Spleen (tissue), 11 donors: Measurements from ENCODE around the gene ADCK2. TPM values are rescaled to one million over a fixed set of nuclear protein-coding genes. Genes with fewer than 3 reads are reported as not detected.

Experiments
- DNase-seq: peaks from one replicate; pipeline ENCODE4 v3.0.0-alpha.2; 2020
- H3K27ac ChIP-seq, 8 donors: fragments of 200-600 bp; sonication (generic) in 7 of 8; 1 replicate in 4 of 8; 2 replicates in 4 of 8; pipeline versions ENCODE4 v1.5.0 to v1.8.0; 2016 to 2021; ENCODE audit warnings: inconsistent platforms in 4 of 8, mild to moderate bottlenecking in 4 of 8, moderate library complexity in 1 of 8
- H3K27me3 ChIP-seq, 7 donors: fragments of 200-600 bp; sonication (generic) in 6 of 7; replicated peaks in 1 of 7; 1 replicate in 4 of 7; 2 replicates in 3 of 7; pipeline versions ENCODE4 v1.5.0 to v1.8.0; 2016 to 2021; ENCODE audit warnings: inconsistent platforms in 3 of 7, mild to moderate bottlenecking in 1 of 7
- H3K36me3 ChIP-seq, 6 donors: fragments of 200-600 bp; sonication (generic) in 5 of 6; 1 replicate in 4 of 6; 2 replicates in 2 of 6; pipeline versions ENCODE4 v1.5.0 to v1.8.0; 2016 to 2021; ENCODE audit warnings: inconsistent platforms in 2 of 6
- H3K4me1 ChIP-seq, 6 donors: fragments of 200-600 bp; sonication (generic) in 5 of 6; 1 replicate in 3 of 6; 2 replicates in 3 of 6; pipeline versions ENCODE4 v1.5.0 to v1.8.0; 2016 to 2021; ENCODE audit warnings: inconsistent platforms in 3 of 6
- H3K4me3 ChIP-seq, 8 donors: fragments of 200-600 bp; sonication (generic) in 7 of 8; 1 replicate in 4 of 8; 2 replicates in 4 of 8; pipeline versions ENCODE4 v1.5.0 to v1.8.0; 2016 to 2021; ENCODE audit warnings: inconsistent platforms in 4 of 8, mild to moderate bottlenecking in 4 of 8, moderate library complexity in 2 of 8
- H3K9me3 ChIP-seq, 8 donors: fragments of 200-600 bp; sonication (generic) in 7 of 8; 1 replicate in 4 of 8; 2 replicates in 4 of 8; pipeline versions ENCODE4 v1.5.0 to v1.8.0; 2016 to 2021; ENCODE audit warnings: inconsistent platforms in 4 of 8
- CTCF ChIP-seq, 11 experiments: fragments of 200-600 bp in 7 of 11; fragments of 450-650 bp in 4 of 11; sonication (generic) in 4 of 11; IDR thresholded peaks in 8 of 11; conservative IDR thresholded peaks in 3 of 11; 1 replicate in 7 of 11; 2 replicates in 4 of 11; pipeline versions ENCODE4 v1.4.0 to v1.8.0; 2016 to 2021; ENCODE audit warnings: antibody characterized with exemption in 11 of 11, inconsistent platforms in 4 of 11, mild to moderate bottlenecking in 1 of 11
- POLR2A ChIP-seq, 3 donors: fragments of 450-650 bp; IDR thresholded peaks; one replicate each; pipeline ENCODE4 v1.5.1; 2017; ENCODE audit warnings: antibody characterized with exemption in 3 of 3, mild to moderate bottlenecking in 1 of 3
- POLR2AphosphoS5 ChIP-seq, 3 donors: sonication (generic); formaldehyde crosslinking; IDR thresholded peaks; one replicate each; pipeline ENCODE4 v1.5.1; 2017; ENCODE audit warnings: antibody characterized with exemption in 3 of 3
- WGBS, 5 donors: extraction: QIAGEN DNeasy Blood & Tissue Kit in 3 of 5; methylation state at CpG; one replicate each; pipeline versions ENCODE4 v1.1.5 to v1.1.7; 2013 to 2018; 5-methylcytosine and 5-hydroxymethylcytosine counted together
- intact Hi-C: fragments of 100-400 bp; cut with DNase I; formaldehyde crosslinking; loops from one replicate; pipeline ENCODE4 v1.15.0; 2023; ENCODE audit warnings: low total_unique reads
- polyA plus RNA-seq, 3 donors: library from polyadenylated mRNA; stranded (reverse); fragments of 200-250 nt; gene quantifications; one replicate each; pipeline ENCODE4 v1.2.1, GENCODE V29; 2013
- total RNA-seq, 7 donors: library from RNA; depleted of rRNA in 3 of 7; stranded (reverse); fragments of >200 nt in 3 of 7; fragmentation: NEBNext Ultra II Directional in 4 of 7; extraction: Animal tissue kit (Norgen Biotek cat#: 25700) in 4 of 7; gene quantifications; one replicate each; pipeline versions ENCODE4 v1.1.0 to v1.2.1, GENCODE V29; 2016 to 2021
- donor health status: healthy with polysubstance abuse.
- donor health status: DM: no; HTN: no; CAD: no; lungs with moderate emphysema.
- donor health status: DM: no; HTN: no; CAD: no.
- donor health status: Bipolar disorder and iron deficiency.
- donor health status: healthy.
- donor health status: DM: no; HTN: no; CAD: no.
- donor health status: DM: yes; HTN: yes; CAD: no.

The ADCK2 gene
- total and polyA plus RNA-seq, 10 donors: 10.6 to 25.2 (median 18.5) TPM

GRCh38 chr7:140680886-140681285 is 8.1 kb downstream of the ADCK2 start:
- Histone ChIP-seq H3K27ac (no peak overlapping the region), H3K4me3 (no peak overlapping the region), H3K27me3 (no peaks in the 10 kb centered on the region), H3K4me1 (peaks cover 0 to 19% (median 10%) of the 10 kb centered on the region in 6 donors), H3K36me3 (peaks cover 0 to 91% (median 29%) of the 10 kb centered on the region in 6 donors), H3K9me3 (no peaks in the 10 kb centered on the region)
- peak; percentile 46 for DNase-seq
- intact Hi-C loops: no loop called here
- WGBS, 5 donors: 90 to 95% (median 93%) methylated on average over 7 of the region's 7 CpGs
- TF ChIP-seq POLR2AphosphoS5 (IDR thresholded peaks at IDR 0.05): no peak
- TF ChIP-seq CTCF (IDR thresholded peaks at IDR 0.05 in 8 of 11, conservative IDR thresholded peaks at IDR 0.05 in 3 of 11): no peak
- TF ChIP-seq POLR2A (IDR thresholded peaks at IDR 0.05): no peak

GRCh38 chr7:140681766-140682165 is 9.0 kb downstream of the ADCK2 start:
- intact Hi-C loops: no loop called here
- DNase-seq: peak; percentile 13
- no peaks in the 10 kb centered on the region for H3K9me3 ChIP-seq
- no peaks in the 10 kb centered on the region for H3K27me3 ChIP-seq
- TF ChIP-seq CTCF (IDR thresholded peaks at IDR 0.05 in 8 of 11, conservative IDR thresholded peaks at IDR 0.05 in 3 of 11) (no peak), POLR2A (IDR thresholded peaks at IDR 0.05) (no peak), POLR2AphosphoS5 (IDR thresholded peaks at IDR 0.05) (no peak)
- peaks cover 0 to 99% (median 29%) of the 10 kb centered on the region in 6 donors for H3K36me3 ChIP-seq
- H3K27ac ChIP-seq: no peak overlapping the region
- H3K4me1 ChIP-seq: peaks cover 0 to 10% (median 1%) of the 10 kb centered on the region in 6 donors
- H3K4me3 ChIP-seq: no peak overlapping the region
- 88 to 100% (median 96%) methylated on average over 2 to 3 of the region's 3 CpGs for WGBS, 5 donors

- DNase-seq: peak; percentile 8
- no peaks in the 10 kb centered on the region for H3K27me3 ChIP-seq
- intact Hi-C loops: no loop called here
- WGBS, 5 donors: 86 to 95% (median 93%) methylated on average over 3 of the region's 3 CpGs
- peaks cover 0 to 100% (median 35%) of the 10 kb centered on the region in 6 donors for H3K36me3 ChIP-seq
- H3K9me3 ChIP-seq: no peaks in the 10 kb centered on the region
- H3K4me1 ChIP-seq: no peaks in the 10 kb centered on the region
- H3K4me3 ChIP-seq: no peak overlapping the region
- TF ChIP-seq POLR2AphosphoS5 (IDR thresholded peaks at IDR 0.05): no peak
- TF ChIP-seq CTCF (IDR thresholded peaks at IDR 0.05 in 8 of 11, conservative IDR thresholded peaks at IDR 0.05 in 3 of 11): no peak
- TF ChIP-seq POLR2A (IDR thresholded peaks at IDR 0.05): no peak
- no peak overlapping the region for H3K27ac ChIP-seq
Measured at GRCh38 chr7:140683657-140684056, 10.9 kb downstream of the ADCK2 start.

GRCh38 chr7:140684066-140684950 is 11.6 kb downstream of the ADCK2 start:
- Histone ChIP-seq H3K4me3 (no peak overlapping the region), H3K4me1 (no peaks in the 10 kb centered on the region), H3K36me3 (peaks cover 0 to 100% (median 36%) of the 10 kb centered on the region in 6 donors), H3K27ac (no peak overlapping the region), H3K9me3 (no peaks in the 10 kb centered on the region), H3K27me3 (no peaks in the 10 kb centered on the region)
- 89 to 96% (median 91%) methylated on average over 20 of the region's 20 CpGs for WGBS, 5 donors
- no peak for TF ChIP-seq CTCF (IDR thresholded peaks at IDR 0.05 in 8 of 11, conservative IDR thresholded peaks at IDR 0.05 in 3 of 11)
- no peak for TF ChIP-seq POLR2AphosphoS5 (IDR thresholded peaks at IDR 0.05)
- TF ChIP-seq POLR2A (IDR thresholded peaks at IDR 0.05): no peak
- intact Hi-C loops: no loop called here
- DNase-seq: peak; percentile 72
